ENCODE measurements around the gene INPP5K. TPM values are rescaled to one million over a fixed set of nuclear protein-coding genes. Genes with fewer than 3 reads are reported as not detected.
A peak's percentile ranks its signal among the peaks of the same experiment; 100 is the strongest.
"Not testable (repeated sequence)": the region's sequence is repeated elsewhere in the genome, so short reads cannot be mapped to it uniquely, and the experiment has no call there.

Gene INPP5K
- total RNA-seq, 1 experiment from 2014 or later, result 30.8 TPM

DNA sequence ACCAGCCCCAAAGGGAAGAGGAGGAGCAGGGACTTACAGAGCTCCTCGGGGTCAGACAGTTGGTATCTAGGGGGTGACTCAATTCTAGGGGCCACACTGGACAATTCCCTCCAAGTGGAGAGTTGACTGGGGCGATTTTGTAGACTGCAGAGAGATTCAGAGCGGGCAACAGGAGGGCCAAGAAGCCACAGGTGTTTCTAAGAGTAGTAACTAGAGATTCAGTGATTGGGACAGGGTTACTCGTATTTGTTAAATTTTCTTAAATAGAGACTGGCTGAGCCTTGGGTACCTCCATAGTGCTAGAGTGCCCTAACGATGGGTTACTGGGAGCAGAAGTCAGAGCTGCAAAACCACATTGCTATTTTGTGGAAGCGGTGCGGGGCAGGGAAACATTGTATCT lies 3.3 kb upstream of the INPP5K start:
- H3K27me3 ChIP-seq, result no peaks in the 10 kb centered on the region
- no peaks in the 10 kb centered on the region for H3K9me3 ChIP-seq
- H3K36me3 ChIP-seq, result no peaks in the 10 kb centered on the region
- no peak for DNase-seq
- no peak overlapping the region for H3K4me3 ChIP-seq

DNA sequence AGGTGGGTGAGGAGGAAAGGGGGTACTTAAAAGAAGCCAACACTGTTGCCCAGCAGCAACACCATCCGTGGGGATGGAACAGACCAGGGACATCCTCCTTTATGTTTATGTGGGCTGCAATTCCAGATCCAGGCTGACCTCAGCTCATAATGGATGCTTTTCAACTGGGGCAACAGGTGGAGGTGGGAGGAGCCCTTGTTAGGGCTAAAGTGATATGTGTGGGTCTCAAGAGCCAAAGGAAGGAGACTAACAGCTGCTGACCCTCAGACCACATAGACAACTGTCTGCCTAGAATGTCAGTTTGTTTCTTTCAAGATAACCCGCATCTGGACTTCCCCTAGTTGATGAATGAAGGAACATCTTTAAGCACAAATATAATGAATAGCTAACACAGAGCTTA lies 2.0 kb upstream of the INPP5K start:
- DNase-seq, result no peak
- Histone ChIP-seq H3K27me3 (no peaks in the 10 kb centered on the region), H3K36me3 (no peaks in the 10 kb centered on the region), H3K9me3 (no peaks in the 10 kb centered on the region), H3K4me3 (no peak overlapping the region)

DNA sequence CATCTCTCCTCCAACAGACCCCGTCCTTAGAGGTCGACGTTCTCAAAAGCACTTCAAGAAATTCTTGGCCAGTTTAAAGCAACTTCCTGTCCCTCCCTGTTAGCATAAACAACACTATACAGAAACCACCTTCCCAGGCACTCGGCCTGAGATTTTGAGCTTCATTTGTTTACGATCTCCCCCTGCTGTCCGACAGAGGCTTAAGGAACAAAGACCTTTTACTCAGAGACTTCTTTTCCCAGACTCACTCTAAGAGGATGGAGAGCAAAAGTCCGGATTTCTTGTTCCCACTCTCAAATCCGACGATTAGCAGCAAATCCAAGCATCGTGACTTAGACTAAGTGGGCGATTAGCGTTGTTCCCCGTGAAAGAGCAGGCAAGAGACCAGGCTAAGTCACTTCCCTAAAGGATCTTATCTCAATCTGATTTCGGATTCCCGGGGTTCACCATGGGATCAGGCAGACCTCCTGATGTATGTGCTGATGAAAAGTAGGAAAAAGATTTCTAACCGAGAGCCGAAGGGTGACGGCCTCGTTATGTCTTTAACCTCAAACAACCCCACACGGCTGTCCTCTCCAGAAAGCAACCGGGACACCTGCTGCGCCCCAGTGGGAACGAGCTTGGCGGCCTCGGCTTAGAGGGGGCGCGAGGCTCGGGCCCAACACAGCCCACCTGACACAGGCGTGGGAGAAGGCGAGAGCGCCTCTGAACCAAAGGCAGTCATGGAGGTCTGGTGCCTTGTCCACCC lies 598 bp downstream of the INPP5K start:
- Histone ChIP-seq H3K27me3 (no peaks in the 10 kb centered on the region), H3K4me3 (peak overlapping the region; percentile 96), H3K36me3 (no peaks in the 10 kb centered on the region), H3K9me3 (no peaks in the 10 kb centered on the region)
- peak; percentile 59 for DNase-seq

DNA sequence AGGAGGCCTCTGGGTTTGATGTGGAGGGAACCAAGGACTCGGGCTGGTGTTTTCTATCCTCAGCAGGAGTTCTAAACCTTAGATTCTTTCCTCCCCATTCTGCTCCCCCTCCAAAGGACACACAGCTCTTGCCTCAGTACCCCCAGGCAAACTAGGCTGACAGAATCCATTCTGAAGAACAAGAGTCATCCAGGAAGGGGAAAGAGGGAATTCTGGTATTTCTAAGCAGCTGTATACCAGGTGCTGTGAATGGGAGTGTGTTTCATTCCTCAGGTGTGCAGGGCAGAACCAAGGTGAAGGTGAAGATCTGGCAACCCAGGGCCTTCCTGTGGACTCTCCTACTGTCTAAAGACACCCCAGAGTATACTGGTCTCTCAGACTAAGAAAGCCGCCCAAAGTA lies 4.1 kb downstream of the INPP5K start:
- Histone ChIP-seq H3K4me3 (no peak overlapping the region), H3K9me3 (no peaks in the 10 kb centered on the region), H3K27me3 (no peaks in the 10 kb centered on the region), H3K36me3 (no peaks in the 10 kb centered on the region)
- no peak for DNase-seq

DNA sequence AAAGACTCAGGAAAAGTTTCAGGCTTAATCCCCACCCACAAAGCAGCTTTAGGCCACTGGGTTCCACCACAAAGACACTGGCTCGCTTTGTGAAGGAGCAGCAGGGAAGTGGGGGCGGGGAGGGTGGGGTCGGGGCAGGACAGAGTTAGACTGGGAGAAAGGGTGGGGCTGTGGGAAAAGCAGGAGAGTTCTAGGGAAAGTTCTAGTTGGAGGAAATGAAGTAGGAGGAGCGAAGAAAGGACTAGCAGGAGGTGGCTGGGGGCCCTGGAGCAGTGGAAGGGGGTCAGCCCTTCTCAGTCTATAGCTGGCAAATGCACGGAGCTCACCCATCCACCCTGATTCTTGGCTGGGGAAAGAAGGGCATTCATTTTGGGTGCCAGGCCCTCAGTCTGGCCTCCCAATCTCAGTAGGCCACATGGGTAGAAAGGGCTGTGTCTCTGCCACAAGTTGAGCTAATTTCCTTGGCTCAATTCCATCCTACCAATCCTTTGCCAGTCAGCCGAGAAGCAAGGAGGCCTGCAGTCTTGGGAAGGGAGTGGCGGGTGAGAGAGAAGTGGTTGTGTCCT lies 4.6 kb downstream of the INPP5K start:
- no peaks in the 10 kb centered on the region for H3K36me3 ChIP-seq
- H3K4me3 ChIP-seq, result no peak overlapping the region
- peak; percentile 63 for DNase-seq
- H3K9me3 ChIP-seq, result no peaks in the 10 kb centered on the region
- no peaks in the 10 kb centered on the region for H3K27me3 ChIP-seq

DNA sequence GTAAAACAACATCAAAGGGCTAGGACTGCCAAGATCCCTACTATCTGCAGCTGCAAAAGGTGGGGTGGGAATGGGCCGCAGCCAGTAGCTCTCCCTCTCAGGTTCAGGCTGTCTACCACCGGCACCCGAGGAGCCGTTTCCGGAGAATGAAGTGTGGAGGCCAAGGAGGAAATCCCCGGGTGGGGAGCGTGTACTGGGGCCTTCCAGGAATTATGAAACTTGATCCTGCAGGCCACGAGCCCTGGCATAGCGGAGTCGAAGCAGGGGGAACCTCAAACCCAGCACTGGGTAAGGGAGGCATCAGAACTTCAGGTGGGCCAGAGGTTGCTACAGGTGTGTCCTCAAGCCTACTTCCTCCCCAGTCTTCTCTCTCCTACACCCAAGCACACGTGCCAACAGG lies 5.1 kb downstream of the INPP5K start:
- Histone ChIP-seq H3K9me3 (no peaks in the 10 kb centered on the region), H3K27me3 (no peaks in the 10 kb centered on the region), H3K36me3 (no peaks in the 10 kb centered on the region), H3K4me3 (no peak overlapping the region)
- DNase-seq, result no peak

DNA sequence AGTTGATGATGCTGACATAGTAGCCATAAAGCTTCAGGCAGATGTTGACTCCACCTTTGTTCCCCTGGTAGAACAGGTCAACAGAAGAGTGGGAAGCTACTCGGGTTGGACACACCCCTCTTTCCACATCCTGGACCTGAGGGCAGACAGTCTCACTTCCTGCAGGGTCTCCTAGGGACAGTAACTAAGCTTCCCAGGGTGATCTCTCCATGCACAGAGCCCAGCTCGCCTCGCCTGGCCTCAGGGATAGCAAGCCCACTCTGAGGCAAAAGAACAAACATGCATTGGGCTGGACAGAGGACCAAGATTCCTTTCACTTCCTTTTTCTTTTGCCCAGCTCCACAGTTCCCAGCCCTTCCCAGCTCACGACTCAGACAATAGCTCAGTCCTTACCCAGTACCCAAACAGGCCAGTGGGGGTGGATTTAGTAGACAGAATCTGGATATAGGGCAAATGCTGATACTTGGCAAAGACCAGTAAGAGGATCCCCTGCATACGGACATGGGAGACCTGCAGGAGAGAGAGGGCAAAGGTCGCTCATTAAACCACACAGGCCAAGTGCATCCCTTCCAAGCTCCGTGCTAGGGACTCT lies 7.0 kb downstream of the INPP5K start:
- Histone ChIP-seq H3K36me3 (no peaks in the 10 kb centered on the region), H3K4me3 (no peak overlapping the region), H3K9me3 (no peaks in the 10 kb centered on the region), H3K27me3 (no peaks in the 10 kb centered on the region)
- no peak for DNase-seq

DNA sequence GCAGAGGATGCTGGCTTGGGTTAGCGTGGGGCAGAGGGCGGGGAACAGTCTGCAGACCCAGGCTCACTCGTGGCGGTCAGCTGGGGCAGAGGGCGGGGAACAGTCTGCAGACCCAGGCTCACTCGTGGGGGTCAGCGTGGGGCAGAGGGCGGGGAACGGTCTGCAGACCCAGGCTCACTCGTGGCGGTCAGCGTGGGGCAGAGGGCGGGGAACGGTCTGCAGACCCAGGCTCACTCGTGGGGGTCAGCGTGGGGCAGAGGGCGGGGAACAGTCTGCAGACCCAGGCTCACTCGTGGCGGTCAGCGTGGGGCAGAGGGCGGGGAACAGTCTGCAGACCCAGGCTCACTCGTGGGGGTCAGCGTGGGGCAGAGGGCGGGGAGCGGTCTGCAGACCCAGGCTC lies 7.7 kb downstream of the INPP5K start:
- H3K9me3 ChIP-seq, H3K27me3 ChIP-seq, DNase-seq, H3K36me3 ChIP-seq, H3K4me3 ChIP-seq: not testable (repeated sequence)

DNA sequence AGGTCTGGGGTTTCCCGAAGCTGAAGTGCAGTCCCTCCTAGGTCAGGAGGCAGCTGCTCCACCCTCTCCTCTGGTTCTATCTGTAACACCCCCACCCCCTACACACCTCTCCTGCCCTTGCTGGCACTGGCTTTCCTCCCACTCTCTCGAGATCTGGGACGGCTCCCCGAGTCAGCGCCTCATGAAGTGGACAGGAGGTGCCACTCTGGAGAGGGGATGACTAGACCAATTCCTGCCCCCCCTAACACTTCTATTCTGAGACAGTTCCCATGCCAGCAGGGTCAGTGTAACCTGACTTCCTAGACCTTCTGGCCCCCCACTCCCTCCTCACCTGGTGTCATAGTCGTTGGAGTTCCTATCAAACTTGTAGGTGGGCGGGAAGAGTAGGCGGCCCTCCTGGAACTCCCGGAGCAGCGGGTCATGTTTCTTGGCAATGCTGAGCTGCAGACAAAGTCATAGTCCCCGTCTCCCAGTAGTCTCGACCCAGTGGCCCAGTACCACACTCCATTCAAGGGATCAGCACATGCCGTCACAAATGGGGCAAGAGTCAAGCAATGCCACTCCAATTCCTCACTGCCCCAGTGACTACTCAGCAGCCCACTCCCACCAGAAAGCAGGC lies 9.7 kb downstream of the INPP5K start:
- Histone ChIP-seq H3K4me3 (no peak overlapping the region), H3K36me3 (no peaks in the 10 kb centered on the region), H3K9me3 (no peaks in the 10 kb centered on the region), H3K27me3 (no peaks in the 10 kb centered on the region)
- no peak for DNase-seq

DNA sequence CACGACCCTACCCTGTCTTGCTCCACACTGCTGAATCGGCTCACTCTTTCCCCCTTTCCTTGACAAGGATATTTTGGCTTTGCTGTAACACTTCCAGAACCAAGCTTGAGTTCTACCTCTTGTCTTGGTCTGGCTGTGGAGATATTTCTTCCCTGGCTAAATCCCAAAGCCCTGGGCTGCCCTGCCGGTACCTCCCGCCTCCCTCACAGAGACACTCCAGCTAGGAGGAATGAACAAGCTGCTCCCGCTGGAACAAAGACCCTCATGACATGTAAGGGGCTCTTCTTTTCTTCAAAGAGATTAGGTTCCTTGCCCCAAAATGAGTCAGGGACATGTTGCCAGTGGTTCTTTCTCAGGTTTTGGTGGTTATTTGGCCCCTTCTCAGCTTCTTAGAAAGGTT lies 10.8 kb downstream of the INPP5K start:
- no peak overlapping the region for H3K4me3 ChIP-seq
- DNase-seq, result no peak
- no peaks in the 10 kb centered on the region for H3K9me3 ChIP-seq
- H3K36me3 ChIP-seq, result no peaks in the 10 kb centered on the region
- H3K27me3 ChIP-seq, result no peaks in the 10 kb centered on the region

DNA sequence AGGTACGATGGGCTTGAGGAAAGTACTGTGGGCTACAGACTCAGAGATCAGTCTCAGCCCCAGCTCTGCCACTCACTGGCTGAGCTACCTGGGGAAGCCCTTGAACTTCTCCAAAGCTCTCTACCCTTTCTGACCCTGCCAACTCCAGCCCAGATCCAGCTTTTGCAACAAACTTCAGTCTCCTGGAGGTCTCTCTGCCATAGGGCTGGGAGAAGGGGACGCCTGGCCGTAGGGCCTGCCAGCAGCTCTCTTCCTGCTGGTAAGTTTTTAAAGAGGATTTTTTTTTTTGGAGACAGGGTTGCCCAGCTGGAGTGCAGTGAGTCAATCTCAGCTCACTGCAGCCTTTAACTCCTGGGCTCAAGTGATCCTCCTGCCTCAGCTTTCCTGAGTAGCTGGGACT lies 11.5 kb downstream of the INPP5K start:
- H3K9me3 ChIP-seq, result no peaks in the 10 kb centered on the region
- no peaks in the 10 kb centered on the region for H3K27me3 ChIP-seq
- H3K36me3 ChIP-seq, result no peaks in the 10 kb centered on the region
- no peak for DNase-seq
- H3K4me3 ChIP-seq, result no peak overlapping the region

DNA sequence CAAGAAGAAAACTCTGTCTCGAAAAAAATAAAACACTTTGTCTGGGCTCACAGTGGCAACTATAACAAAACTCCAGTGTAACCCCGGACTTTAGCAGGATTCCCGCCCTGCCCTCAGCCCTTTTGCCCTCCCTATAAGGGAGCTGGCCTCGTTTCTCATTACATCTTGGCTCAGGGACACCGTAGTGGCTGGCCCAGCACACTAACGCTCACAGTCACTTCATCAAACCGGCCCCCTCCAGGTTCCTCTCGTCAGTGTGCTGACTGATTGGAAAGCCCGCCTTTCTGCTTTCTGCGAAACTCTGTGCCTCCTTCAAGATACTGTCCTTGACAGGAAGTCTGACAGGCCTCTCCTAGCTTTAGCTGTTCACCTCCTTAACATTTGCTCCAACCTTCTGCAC lies 12.7 kb downstream of the INPP5K start:
- H3K4me3 ChIP-seq, result no peak overlapping the region
- no peaks in the 10 kb centered on the region for H3K36me3 ChIP-seq
- no peaks in the 10 kb centered on the region for H3K9me3 ChIP-seq
- H3K27me3 ChIP-seq, result no peaks in the 10 kb centered on the region
- no peak for DNase-seq

DNA sequence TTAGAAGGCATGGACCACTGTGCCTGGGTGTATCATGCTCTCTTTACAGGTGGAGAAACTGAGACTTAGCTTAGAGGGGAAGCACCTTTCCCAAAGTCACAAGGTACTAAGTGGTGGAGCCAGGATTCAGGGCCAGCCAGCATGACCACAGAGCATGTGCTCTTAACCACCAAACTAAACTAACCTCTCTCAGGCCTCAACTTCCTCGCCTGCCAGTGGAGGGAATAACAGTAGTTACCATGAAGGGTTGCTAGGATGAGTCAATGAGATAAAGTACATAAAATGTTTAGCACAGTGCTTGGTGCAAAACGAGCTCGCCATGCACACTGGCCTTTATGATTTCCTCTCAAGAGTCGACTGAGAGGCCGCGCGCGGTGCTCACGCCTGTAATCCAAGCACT lies 17.5 kb downstream of the INPP5K start:
- no peak for DNase-seq
- Histone ChIP-seq H3K27me3 (no peaks in the 10 kb centered on the region), H3K9me3 (no peaks in the 10 kb centered on the region), H3K36me3 (no peaks in the 10 kb centered on the region), H3K4me3 (no peak overlapping the region)

DNA sequence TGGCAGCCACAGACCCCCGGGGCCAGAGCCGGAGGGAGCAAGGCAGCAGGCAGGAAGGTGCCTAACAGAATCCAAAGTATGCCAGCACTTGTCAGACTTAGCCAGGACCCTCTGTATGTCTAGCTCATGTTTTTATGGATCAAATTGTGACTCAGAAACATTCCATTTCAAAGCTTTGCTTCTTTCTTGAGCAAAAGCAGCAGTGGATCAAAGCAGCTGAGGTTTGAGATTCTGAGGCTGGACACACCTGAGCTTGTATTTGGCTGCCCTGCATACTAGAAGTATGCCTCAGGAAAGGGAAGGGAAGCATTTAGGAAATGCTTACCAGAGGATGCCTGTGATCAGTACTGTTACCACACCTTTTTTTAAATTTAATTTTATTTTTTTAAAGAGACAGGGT lies 18.2 kb downstream of the INPP5K start:
- no peak for DNase-seq
- Histone ChIP-seq H3K4me3 (no peak overlapping the region), H3K27me3 (no peaks in the 10 kb centered on the region), H3K9me3 (no peaks in the 10 kb centered on the region), H3K36me3 (no peaks in the 10 kb centered on the region)

DNA sequence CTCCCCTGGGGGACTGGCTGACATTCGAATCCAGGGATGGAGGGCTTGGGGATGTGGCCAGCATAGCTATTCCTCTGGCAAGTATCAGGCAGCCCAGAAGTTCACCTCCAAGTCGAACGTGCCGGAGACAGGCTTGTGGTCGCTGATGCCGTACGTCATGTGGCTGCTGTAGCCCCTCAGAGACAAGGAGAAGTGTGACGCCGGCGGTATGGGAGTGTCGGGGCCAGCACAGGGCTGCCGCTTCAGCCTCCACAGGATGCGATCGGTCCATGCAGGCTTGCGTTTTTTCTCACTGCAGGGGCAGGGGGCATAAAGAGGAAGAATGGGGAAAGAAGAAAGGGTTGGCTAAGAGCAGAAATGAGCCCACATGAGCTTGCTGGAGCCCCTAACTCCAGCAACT lies 18.6 kb downstream of the INPP5K start:
- no peak for DNase-seq
- Histone ChIP-seq H3K9me3 (no peaks in the 10 kb centered on the region), H3K27me3 (no peaks in the 10 kb centered on the region), H3K36me3 (no peaks in the 10 kb centered on the region), H3K4me3 (no peak overlapping the region)

DNA sequence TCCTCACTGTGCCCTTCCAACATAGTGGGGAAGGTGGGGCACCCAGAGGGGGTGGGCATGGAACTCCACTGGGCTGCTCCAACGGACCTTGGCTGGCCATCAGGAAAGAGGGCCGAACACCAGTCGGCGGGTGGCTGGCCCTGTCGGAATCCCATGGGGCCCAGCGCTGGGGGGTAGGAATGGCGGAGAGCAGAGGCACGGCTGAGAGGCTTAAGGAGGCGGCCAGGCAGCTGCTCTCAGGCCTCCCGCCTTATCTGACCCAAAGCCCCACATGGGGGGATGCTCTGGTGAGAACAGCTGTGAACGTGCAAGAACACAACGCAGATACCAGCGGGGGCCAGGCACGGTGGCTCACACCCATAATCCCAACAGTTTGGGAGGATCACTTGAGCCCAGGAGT lies 19.5 kb downstream of the INPP5K start:
- Histone ChIP-seq H3K4me3 (no peak overlapping the region), H3K36me3 (no peaks in the 10 kb centered on the region), H3K27me3 (no peaks in the 10 kb centered on the region), H3K9me3 (no peaks in the 10 kb centered on the region)
- DNase-seq, result no peak

DNA sequence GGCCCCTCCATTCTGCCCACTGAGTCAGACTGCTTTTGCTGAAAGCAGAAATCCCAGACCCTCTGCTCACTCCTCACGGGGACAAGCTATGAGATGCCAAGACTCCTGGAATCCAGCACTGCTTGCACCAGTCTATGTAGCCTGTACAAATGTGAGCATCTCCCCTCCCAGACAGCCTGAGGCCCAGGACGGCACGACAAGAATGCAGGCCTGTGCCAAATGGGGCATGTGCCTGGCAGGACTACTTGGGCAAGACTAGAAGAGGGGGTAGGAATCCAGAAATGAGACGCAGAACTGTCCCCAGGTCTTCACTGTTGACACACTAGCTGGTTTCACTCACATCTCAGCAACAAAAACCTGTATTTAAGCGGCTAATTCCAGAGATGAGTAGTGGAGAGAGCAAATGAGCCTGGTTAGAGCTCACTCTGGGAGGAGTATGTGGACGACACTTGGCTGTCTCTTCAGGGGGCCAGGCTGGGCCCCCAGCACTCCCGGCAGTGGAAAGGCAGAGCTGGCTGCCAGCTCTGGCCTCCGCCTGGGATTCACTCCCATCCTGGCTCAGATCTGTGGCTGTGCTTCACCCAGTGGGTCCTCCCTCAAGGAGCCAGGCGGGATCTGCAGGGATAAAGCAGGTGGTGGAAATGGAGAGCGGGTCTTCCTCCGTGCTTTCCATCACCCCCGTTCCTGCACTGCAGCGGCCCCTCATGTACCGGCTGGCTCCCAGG lies 21.0 kb downstream of the INPP5K start:
- Histone ChIP-seq H3K27me3 (no peaks in the 10 kb centered on the region), H3K36me3 (no peaks in the 10 kb centered on the region), H3K4me3 (no peak overlapping the region), H3K9me3 (no peaks in the 10 kb centered on the region)
- peak; percentile 52 for DNase-seq

Measured in MG63 (cell line).